A673 (cell line): ENCODE measurements around the gene SLC41A3. TPM values are rescaled to one million over a fixed set of nuclear protein-coding genes. Genes with fewer than 3 reads are reported as not detected.

Source experiments
- BruUV-seq: library from RNA; stranded (reverse); fragments of 400-500 nt; replicated peaks from 2 replicates; lab custom pipeline; 2021; lab: Mats Ljungman, UMichigan
- CTCF ChIA-PET: fragments of 300-600 bp; sonication (Branson Sonifier 250); formaldehyde crosslinking; loops from one replicate; lab custom pipeline; 2022; ENCODE audit warnings: antibody characterized with exemption; lab: Charles Lee
- POLR2A ChIA-PET: fragments of 300-600 bp; sonication (Branson Sonifier 250); formaldehyde crosslinking; loops from one replicate; lab custom pipeline; 2022; ENCODE audit warnings: antibody characterized with exemption; ENCODE audit not compliant: low non-redundant PET; lab: Charles Lee
- DNase-seq: peaks from one replicate; pipeline ENCODE4 v3.0.0-alpha.2; 2015; ENCODE audit warnings: low spot score
- H3K27ac ChIP-seq: fragments of 200-600 bp; sonication (generic); 2 replicates; pipeline ENCODE4 v1.5.1; 2016; ENCODE audit warnings: mixed run types, low read depth, mild to moderate bottlenecking, mixed read lengths, antibody characterized with exemption, low read length; ENCODE audit not compliant: poor library complexity, severe bottlenecking
- H3K27me3 ChIP-seq: fragments of 200-600 bp; sonication (generic); replicated peaks from 2 replicates; pipeline ENCODE4 v1.6.1; 2017; ENCODE audit warnings: mixed run types, low read depth, mild to moderate bottlenecking, mixed read lengths, antibody characterized with exemption, low read length; ENCODE audit not compliant: insufficient read depth, poor library complexity
- H3K36me3 ChIP-seq: fragments of 200-600 bp; sonication (generic); 2 replicates; pipeline ENCODE4 v1.6.1; 2016; ENCODE audit warnings: mixed run types, mild to moderate bottlenecking, mixed read lengths, antibody characterized with exemption, low read length; ENCODE audit not compliant: insufficient read depth, poor library complexity, severe bottlenecking
- H3K4me1 ChIP-seq: fragments of 200-600 bp; sonication (generic); 2 replicates; pipeline ENCODE4 v1.6.1; 2017; ENCODE audit warnings: mixed run types, mild to moderate bottlenecking, mixed read lengths, antibody characterized with exemption, low read length; ENCODE audit not compliant: insufficient read depth, poor library complexity, severe bottlenecking
- H3K4me3 ChIP-seq: fragments of 200-600 bp; sonication (generic); 2 replicates; pipeline ENCODE4 v1.5.1; 2016; ENCODE audit warnings: low read depth, mixed run types, mild to moderate bottlenecking, mixed read lengths, low read length; ENCODE audit not compliant: poor library complexity, severe bottlenecking
- H3K9me3 ChIP-seq: fragments of 200-600 bp; sonication (generic); 2 replicates; pipeline ENCODE4 v1.6.1; 2016; ENCODE audit warnings: mixed run types, low read depth, mild to moderate bottlenecking, mixed read lengths, antibody characterized with exemption, low read length; ENCODE audit not compliant: poor library complexity, severe bottlenecking
- EZH2 ChIP-seq: fragments of 200-600 bp; sonication (generic); IDR thresholded peaks from 2 replicates; pipeline ENCODE4 v1.6.1; 2017; ENCODE audit warnings: borderline replicate concordance, low read depth, mild to moderate bottlenecking, mixed read lengths, antibody characterized with exemption, low read length; ENCODE audit not compliant: poor library complexity, severe bottlenecking
- intact Hi-C: fragments of 100-400 bp; cut with micrococcal nuclease; formaldehyde crosslinking; loops from one replicate; pipeline ENCODE4 v1.10.0; 2022; ENCODE audit not compliant: unreplicated experiment
- total RNA-seq: library from RNA; stranded (reverse); gene quantifications from 2 replicates; pipeline ENCODE4 v1.2.3, GENCODE V29; 2021
- TF ChIP-seq, protein P1 (sequence below): fragments of 300-800, 200-600 bp; sonication (generic); conservative IDR thresholded peaks from 2 replicates; pipeline ENCODE4 v1.5.1; 2017; ENCODE audit warnings: low read depth, mild to moderate bottlenecking, antibody characterized with exemption, low read length, moderate library complexity, mixed read lengths

Gene SLC41A3
- total RNA-seq, 1 experiment from 2014 or later, result 56.5 TPM

DNA sequence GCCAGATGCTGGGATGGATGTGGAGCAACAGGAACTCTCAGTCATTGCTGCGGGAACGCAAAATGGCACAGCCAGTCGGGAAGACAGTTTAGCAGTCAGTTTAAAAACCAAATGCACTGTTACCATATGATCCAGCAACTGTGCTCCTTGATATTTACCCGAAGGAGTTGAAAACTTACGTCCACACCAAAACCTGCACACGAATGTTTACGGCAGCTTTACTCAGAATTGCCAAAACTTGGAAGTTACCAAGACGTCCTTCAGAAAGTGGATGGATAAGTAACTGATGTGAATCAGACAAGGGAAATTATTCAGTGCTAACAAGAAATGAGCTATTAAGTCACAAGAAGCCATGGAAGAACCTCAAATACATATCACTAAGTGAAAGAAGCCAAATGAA lies 36.1 kb upstream of the SLC41A3 start:
- ChIA-PET CTCF (no interaction called here), POLR2A (no interaction called here)
- no peaks in the 10 kb centered on the region for H3K36me3 ChIP-seq
- intact Hi-C loops, result no loop called here
- H3K4me3 ChIP-seq, result no peak overlapping the region
- BruUV-seq, result no TSS peak
- H3K4me1 ChIP-seq, result no peaks in the 10 kb centered on the region
- no peak for TF ChIP-seq EZH2
- TF ChIP-seq, protein P1, sequence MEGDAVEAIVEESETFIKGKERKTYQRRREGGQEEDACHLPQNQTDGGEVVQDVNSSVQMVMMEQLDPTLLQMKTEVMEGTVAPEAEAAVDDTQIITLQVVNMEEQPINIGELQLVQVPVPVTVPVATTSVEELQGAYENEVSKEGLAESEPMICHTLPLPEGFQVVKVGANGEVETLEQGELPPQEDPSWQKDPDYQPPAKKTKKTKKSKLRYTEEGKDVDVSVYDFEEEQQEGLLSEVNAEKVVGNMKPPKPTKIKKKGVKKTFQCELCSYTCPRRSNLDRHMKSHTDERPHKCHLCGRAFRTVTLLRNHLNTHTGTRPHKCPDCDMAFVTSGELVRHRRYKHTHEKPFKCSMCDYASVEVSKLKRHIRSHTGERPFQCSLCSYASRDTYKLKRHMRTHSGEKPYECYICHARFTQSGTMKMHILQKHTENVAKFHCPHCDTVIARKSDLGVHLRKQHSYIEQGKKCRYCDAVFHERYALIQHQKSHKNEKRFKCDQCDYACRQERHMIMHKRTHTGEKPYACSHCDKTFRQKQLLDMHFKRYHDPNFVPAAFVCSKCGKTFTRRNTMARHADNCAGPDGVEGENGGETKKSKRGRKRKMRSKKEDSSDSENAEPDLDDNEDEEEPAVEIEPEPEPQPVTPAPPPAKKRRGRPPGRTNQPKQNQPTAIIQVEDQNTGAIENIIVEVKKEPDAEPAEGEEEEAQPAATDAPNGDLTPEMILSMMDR, result no peak
- no peaks in the 10 kb centered on the region for H3K27me3 ChIP-seq
- H3K27ac ChIP-seq, result no peak overlapping the region
- DNase-seq, result no peak
- no peaks in the 10 kb centered on the region for H3K9me3 ChIP-seq

GRCh38 chr3:126119008-126119675 lies 35.2 kb upstream of the SLC41A3 start:
- H3K36me3 ChIP-seq, result no peaks in the 10 kb centered on the region
- TF ChIP-seq EZH2, result no peak
- TF ChIP-seq, protein P1, result no peak
- H3K27ac ChIP-seq, result no peak overlapping the region
- intact Hi-C loops, result no loop called here
- H3K27me3 ChIP-seq, result no peaks in the 10 kb centered on the region
- H3K4me3 ChIP-seq, result no peak overlapping the region
- no peaks in the 10 kb centered on the region for H3K4me1 ChIP-seq
- H3K9me3 ChIP-seq, result no peaks in the 10 kb centered on the region
- CTCF ChIA-PET, result no interaction called here
- no peak for DNase-seq
- BruUV-seq, result no TSS peak
- POLR2A ChIA-PET, result no interaction called here

- POLR2A ChIA-PET, result no interaction called here
- H3K4me1 ChIP-seq, result no peaks in the 10 kb centered on the region
- CTCF ChIA-PET, result no interaction called here
- H3K9me3 ChIP-seq, result no peaks in the 10 kb centered on the region
- intact Hi-C loops, result no loop called here
- no peak for DNase-seq
- no TSS peak for BruUV-seq
- H3K27me3 ChIP-seq, result no peaks in the 10 kb centered on the region
- H3K36me3 ChIP-seq, result no peaks in the 10 kb centered on the region
- no peak for TF ChIP-seq EZH2
- TF ChIP-seq, protein P1, result no peak
- H3K4me3 ChIP-seq, result no peak overlapping the region
- H3K27ac ChIP-seq, result no peak overlapping the region
Observed at GRCh38 chr3:126118591-126118990, 34.7 kb upstream of the SLC41A3 start.
